ENCODE measurements around the gene RGS12. TPM values are rescaled to one million over a fixed set of nuclear protein-coding genes. Genes with fewer than 3 reads are reported as not detected.

The RGS12 gene
- total RNA-seq, 3 donors from 2014 or later, result 16.4 to 28.9 (median 16.8) TPM

- Histone ChIP-seq H3K9me3 (no peaks in the 10 kb centered on the region), H3K4me1 (ENCODE audit: low read depth) (no peaks in the 10 kb centered on the region), H3K36me3 (ENCODE audit: low read depth) (no peaks in the 10 kb centered on the region), H3K4me3 (no peak overlapping the region)
- no peak for TF ChIP-seq CTCF (IDR thresholded peaks at IDR 0.05)
- DNase-seq, result no peak
- peak; percentile 28 for ATAC-seq
- intact Hi-C loops (cut with DNase I, micrococcal nuclease), result no loop called here
Measured at GRCh38 chr4:3330707-3331106, 37.9 kb downstream of the RGS12 start.

GRCh38 chr4:3331511-3332394 lies 38.9 kb downstream of the RGS12 start:
- no peak for TF ChIP-seq CTCF (IDR thresholded peaks at IDR 0.05)
- intact Hi-C loops (cut with DNase I, micrococcal nuclease), result no loop called here
- H3K9me3 ChIP-seq, result no peaks in the 10 kb centered on the region
- H3K4me3 ChIP-seq, result no peak overlapping the region
- ATAC-seq (no peak), DNase-seq (no peak)
- no peaks in the 10 kb centered on the region for H3K36me3 ChIP-seq (ENCODE audit: low read depth)
- no peaks in the 10 kb centered on the region for H3K4me1 ChIP-seq (ENCODE audit: low read depth)

GRCh38 chr4:3332498-3332897 lies 39.7 kb downstream of the RGS12 start:
- Histone ChIP-seq H3K36me3 (ENCODE audit: low read depth) (no peaks in the 10 kb centered on the region), H3K9me3 (no peaks in the 10 kb centered on the region), H3K4me1 (ENCODE audit: low read depth) (no peaks in the 10 kb centered on the region), H3K4me3 (no peak overlapping the region)
- intact Hi-C loops (cut with DNase I, micrococcal nuclease), result no loop called here
- no peak for TF ChIP-seq CTCF (IDR thresholded peaks at IDR 0.05)
- DNase-seq (no peak), ATAC-seq (no peak)

- no peaks in the 10 kb centered on the region for H3K36me3 ChIP-seq (ENCODE audit: low read depth)
- H3K4me1 ChIP-seq (ENCODE audit: low read depth), result no peaks in the 10 kb centered on the region
- no peak for ATAC-seq
- DNase-seq, result no peak
- no peak overlapping the region for H3K4me3 ChIP-seq
- no peak for TF ChIP-seq CTCF (IDR thresholded peaks at IDR 0.05)
- H3K9me3 ChIP-seq, result no peaks in the 10 kb centered on the region
- intact Hi-C loops (cut with DNase I, micrococcal nuclease), result no loop called here
Measured at GRCh38 chr4:3334316-3334715, 41.5 kb downstream of the RGS12 start.

GRCh38 chr4:3335385-3335784 lies 42.6 kb downstream of the RGS12 start:
- Histone ChIP-seq H3K36me3 (ENCODE audit: low read depth) (no peaks in the 10 kb centered on the region), H3K9me3 (no peaks in the 10 kb centered on the region), H3K4me1 (ENCODE audit: low read depth) (no peaks in the 10 kb centered on the region), H3K4me3 (no peak overlapping the region)
- ATAC-seq, result no peak
- intact Hi-C loops (cut with DNase I, micrococcal nuclease), result no loop called here
- TF ChIP-seq CTCF (IDR thresholded peaks at IDR 0.05), result no peak
- DNase-seq, result no peak

Measured in mucosa of descending colon (tissue), 3 donors.